Measurements from ENCODE around the gene MSL2.
"Not testable (repeated sequence)": the region's sequence is repeated elsewhere in the genome, so short reads cannot be mapped to it uniquely, and the experiment has no call there.

MSL2 gene

GRCh38 chr3:136146981-136147729 is 49.0 kb downstream of the MSL2 start:
- DNase-seq (ENCODE audit: low read depth) = no peak

GRCh38 chr3:136144397-136144796 is 51.7 kb downstream of the MSL2 start:
- not testable (repeated sequence) for DNase-seq (ENCODE audit: low read depth)

- peak; percentile 87 for DNase-seq (ENCODE audit: low read depth)
Observed at GRCh38 chr3:136142592-136142991, 53.5 kb downstream of the MSL2 start.

- no peak for DNase-seq (ENCODE audit: low read depth)
Observed at GRCh38 chr3:136141891-136142290, 54.2 kb downstream of the MSL2 start.

- no peak for DNase-seq (ENCODE audit: low read depth)
Observed at GRCh38 chr3:136141291-136141785, 54.8 kb downstream of the MSL2 start.

- DNase-seq (ENCODE audit: low read depth) = no peak
Observed at GRCh38 chr3:136136454-136136853, 59.7 kb downstream of the MSL2 start.

GRCh38 chr3:136135039-136135802 is 60.9 kb downstream of the MSL2 start:
- DNase-seq (ENCODE audit: low read depth) = peak; percentile 35

GRCh38 chr3:136134091-136134490 is 62.0 kb downstream of the MSL2 start:
- no peak for DNase-seq (ENCODE audit: low read depth)

GRCh38 chr3:136131647-136132046 is 64.5 kb downstream of the MSL2 start:
- not testable (repeated sequence) for DNase-seq (ENCODE audit: low read depth)

GRCh38 chr3:136122006-136122405 is 74.1 kb downstream of the MSL2 start:
- DNase-seq (ENCODE audit: low read depth) = no peak

GRCh38 chr3:136120373-136121348 is 75.5 kb downstream of the MSL2 start:
- peak; percentile 29 for DNase-seq (ENCODE audit: low read depth)

GRCh38 chr3:136119783-136120182 is 76.4 kb downstream of the MSL2 start:
- DNase-seq (ENCODE audit: low read depth) = not testable (repeated sequence)

GRCh38 chr3:136119332-136119731 is 76.8 kb downstream of the MSL2 start:
- not testable (repeated sequence) for DNase-seq (ENCODE audit: low read depth)

GRCh38 chr3:136114421-136114820 is 81.7 kb downstream of the MSL2 start:
- peak; percentile 67 for DNase-seq (ENCODE audit: low read depth)

- DNase-seq (ENCODE audit: low read depth) = no peak
Observed at GRCh38 chr3:136110481-136110880, 85.7 kb downstream of the MSL2 start.

GRCh38 chr3:136109499-136109898 is 86.6 kb downstream of the MSL2 start:
- no peak for DNase-seq (ENCODE audit: low read depth)

GRCh38 chr3:136106101-136106500 is 90.0 kb downstream of the MSL2 start:
- DNase-seq (ENCODE audit: low read depth) = no peak

GRCh38 chr3:136105044-136105443 is 91.1 kb downstream of the MSL2 start:
- no peak for DNase-seq (ENCODE audit: low read depth)
